HG02970 (cell line): ENCODE results near the gene ANO8.
"Not testable (repeated sequence)": the region's sequence is repeated elsewhere in the genome, so short reads cannot be mapped to it uniquely, and the experiment has no call there.

Source experiments
- ATAC-seq: cut with Tn5 transposase; IDR thresholded peaks from one replicate; pipeline ENCODE4 v1.9.1; 2021; ENCODE audit warnings: mild to moderate bottlenecking, moderate library complexity, moderate number of reproducible peaks; ENCODE audit not compliant: unreplicated experiment, low FRiP score

ANO8 gene

DNA sequence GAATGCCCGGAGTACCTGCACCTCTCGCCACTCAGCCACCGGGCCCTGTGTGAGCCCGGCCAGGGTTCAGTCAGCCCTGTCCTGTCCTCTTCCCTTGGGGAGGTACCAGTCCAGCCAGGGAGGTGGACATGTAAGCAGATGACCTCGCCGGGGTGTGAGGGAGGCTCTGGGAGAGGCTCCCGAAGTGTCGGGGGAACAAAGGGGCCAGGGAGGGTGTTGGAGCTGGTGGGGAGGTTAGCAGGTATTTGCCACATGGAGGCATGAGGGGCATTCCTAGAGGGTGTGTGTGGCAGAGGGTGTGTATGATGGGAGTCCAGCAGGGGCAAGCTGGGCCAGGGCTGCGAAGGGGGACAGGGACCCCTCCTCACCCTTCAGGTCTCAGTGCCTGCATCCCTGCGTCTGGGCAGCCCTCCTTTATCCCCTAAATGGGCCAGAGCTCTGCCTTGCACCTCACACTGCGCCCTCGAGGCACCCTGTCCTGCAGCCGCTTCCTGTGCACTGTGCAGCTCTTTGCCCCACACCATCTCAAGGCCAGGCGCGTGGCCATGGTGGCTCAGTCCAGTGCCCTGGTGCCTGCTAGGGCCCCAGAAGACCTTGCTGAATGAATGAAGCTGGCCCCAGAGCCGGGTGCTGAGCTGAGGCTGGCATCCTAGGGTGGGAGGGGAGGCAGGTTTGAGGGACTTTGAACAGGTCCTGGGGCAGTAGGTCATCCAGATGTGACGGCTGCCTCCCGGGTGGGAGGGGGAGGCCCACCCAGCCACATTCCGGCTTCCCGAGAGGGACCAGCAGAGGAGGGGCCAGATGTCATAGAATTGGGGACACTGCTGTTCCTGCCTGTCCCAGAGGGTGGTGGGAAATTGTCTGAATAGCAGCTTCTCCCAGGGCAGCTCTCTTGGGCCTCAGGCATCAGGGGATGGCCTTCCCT lies 22.2 kb downstream of the ANO8 start:
- no peak for ATAC-seq

DNA sequence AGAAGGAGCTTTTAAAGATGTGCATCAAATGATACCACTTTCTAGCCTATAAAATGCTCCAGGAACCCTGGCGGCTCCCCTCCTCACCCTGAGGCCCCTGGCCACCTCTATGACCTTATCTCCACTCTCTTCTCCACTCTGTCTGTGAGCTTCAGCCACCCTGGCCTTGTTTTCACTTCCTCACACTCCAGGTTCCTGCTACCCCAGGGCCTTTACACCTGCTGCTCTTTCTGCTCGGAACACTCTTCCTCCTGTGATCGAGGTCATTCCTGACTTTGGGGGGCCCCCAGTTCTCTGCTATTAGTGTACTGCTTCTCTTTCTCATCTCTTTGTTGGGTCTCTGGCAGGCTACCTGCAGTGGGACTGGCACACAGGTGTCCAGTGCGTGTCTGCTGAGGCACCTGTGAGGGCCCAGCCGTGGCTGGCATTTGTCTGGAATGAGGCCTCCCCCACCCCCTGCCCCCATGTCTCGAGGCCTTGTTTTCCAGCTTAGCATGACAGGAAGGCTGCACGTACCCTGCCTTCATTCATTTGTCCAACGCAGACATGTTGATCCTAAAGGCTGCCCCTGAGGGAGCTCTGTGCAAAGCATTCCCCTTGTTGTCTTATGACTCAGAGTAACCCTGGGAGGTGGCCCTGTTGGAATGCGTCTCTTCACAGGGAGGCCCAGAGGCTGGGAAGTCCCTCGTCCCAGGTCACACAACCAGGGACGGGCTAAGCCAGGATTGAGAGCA lies 23.0 kb downstream of the ANO8 start:
- no peak for ATAC-seq

- no peak for ATAC-seq
Measured at GRCh38 chr19:17309965-17310461, 24.6 kb downstream of the ANO8 start.

- ATAC-seq: peak; percentile 55
Measured at GRCh38 chr19:17309198-17309964, 25.3 kb downstream of the ANO8 start, which contains the start of gene DDA1. DDA1 (plus strand) TSS chr19:17309563; CDS start chr19:17309655, 92 bp downstream.

DNA sequence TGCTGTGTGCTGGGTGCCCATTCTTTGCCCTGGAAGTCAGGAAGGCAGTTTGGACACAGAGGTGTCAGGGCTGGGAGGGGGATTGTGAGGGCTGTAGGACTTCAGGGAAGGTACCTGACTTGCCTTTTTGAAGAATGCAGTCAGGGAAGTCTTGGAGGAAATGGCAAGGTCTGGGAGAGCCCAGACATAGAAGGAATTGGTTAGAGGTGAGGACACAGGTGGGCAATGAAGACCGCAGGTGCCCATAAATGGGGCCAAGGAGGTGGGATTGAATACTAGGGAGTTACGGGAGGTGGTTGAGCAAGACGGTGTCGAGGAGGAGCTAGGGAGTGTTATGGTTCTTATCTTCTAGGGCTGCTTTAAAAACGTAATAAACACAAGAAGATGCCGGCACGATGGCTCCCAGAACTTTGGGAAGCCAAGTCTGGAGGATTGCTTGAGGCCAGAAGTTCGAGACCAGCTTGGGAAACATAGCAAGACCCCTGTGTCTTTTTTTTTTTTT lies 26.7 kb downstream of the ANO8 start:
- ATAC-seq: no peak

- no peak for ATAC-seq
Measured at GRCh38 chr19:17306285-17306714, 28.4 kb downstream of the ANO8 start.

DNA sequence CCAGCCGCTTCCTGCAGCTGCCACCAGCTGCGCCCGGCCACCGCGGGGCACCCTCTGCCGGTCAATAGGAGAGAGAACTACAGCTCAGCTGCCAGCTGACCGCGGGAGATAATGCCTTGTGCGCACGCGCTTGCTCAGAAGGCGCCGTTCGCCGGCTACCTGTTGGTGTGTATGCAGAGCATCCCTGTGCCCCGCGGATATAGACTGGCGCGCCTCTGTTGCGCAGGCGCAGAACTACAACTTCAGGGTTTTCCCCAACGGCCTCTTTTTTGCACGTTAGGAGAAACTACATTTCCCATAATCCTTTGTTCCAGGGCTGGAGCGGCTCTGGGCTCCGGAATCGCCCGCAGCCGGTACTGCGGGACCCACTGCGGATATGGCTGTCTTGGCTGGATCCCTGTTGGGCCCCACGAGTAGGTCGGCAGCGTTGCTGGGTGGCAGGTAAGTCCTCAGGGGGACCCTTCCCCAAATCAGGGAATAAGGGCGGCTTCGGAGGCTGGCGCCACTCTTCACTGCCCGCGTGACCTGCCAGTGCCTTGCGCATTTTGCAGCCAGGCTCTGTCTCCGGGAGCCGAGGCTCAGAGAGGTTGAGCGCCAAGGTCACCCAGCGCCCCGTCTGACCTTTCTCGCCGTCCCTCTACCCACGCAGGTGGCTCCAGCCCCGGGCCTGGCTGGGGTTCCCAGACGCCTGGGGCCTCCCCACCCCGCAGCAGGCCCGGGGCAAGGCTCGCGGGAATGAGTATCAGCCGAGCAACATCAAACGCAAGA lies 29.0 kb downstream of the ANO8 start, which contains the start of gene MRPL34:
TSS of gene MRPL34 (plus strand) at position 356 of the 768 bp plus-strand sequence. CDS start at position 377, 21 bp downstream.
- ATAC-seq: peak; percentile 76

- ATAC-seq: no peak
Measured at GRCh38 chr19:17305216-17305516, 29.5 kb downstream of the ANO8 start.

DNA sequence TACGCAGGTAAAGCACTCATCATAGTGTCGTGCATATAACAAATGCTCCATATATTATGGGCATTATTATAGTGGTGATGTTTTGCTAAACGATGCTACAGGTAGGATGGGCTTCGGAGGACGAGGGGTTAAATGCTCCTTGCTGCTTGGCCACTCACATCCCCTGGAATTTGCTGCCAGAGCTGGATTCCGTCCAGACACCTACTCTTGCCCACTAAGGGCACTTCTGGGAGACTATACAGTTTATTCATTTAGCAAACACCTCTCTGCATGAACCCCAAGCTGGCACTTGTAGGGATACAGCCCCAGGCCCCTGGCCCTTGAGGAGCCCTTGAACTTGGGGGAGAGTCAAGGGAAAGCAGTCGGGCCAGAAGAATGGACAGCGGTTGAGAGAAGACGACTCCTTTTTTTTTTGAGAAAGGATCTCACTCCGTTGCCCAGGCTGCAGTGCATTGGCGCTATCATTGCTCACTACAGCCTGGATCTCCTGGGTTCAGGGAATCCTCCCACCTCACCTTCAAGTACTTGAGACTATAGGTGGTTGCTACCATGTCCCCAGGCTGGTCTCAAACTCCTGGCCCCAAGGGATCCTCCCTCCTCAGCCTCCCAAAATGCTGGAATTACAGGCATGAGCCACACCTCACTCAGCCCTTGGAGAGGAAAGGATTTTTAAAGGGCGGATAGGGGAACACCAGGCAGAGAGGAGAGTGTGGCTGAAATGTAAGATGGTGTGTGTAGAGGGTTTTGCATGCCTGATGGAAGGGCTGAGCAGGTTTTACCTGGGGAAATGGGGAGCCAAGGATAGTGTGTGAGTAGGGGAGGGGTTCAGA lies 30.1 kb downstream of the ANO8 start:
- no peak for ATAC-seq

- no peak for ATAC-seq
Measured at GRCh38 chr19:17303940-17304267, 30.8 kb downstream of the ANO8 start.

DNA sequence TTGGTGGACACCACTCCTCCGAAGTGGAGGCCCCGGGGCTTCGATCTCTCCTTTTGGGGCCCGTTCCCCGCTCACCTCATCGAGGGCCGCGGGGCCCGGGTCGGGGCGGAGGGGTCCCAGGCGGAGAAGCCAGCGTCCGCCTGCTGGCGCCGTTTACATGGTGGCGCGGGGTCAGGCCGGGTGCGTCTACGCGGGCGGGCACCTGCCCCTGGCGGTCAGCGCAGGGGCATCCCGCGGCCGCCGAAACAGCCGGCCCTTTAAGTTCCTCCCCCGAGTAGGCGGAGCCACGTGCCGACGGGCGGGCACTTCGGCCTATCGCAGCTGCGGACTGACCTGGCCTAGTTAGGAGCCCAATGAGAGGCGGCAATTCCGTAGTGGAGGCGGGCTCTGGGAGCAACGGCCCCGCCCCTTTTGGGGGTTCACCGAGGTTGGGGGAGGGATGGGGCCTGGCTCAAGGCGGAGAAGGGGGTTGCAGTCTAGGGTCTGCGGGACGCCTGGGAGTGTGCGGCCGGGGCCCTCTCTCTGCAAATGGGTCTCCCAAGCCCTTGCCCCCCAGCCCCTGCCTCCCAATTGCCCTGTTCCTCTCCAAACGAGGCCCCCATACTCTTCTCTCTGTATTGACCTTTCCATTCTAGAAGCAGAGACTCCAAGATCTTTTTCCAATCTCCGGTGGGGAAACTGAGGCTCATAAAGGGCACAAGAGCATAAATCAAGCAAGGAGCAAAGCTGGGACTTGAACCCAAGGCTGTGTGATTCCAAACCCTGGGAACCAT lies 31.3 kb downstream of the ANO8 start, which contains the start of gene ABHD8:
TSS of gene ABHD8 (minus strand) at position 259 of the 773 bp plus-strand sequence. CDS start 1,809 bp downstream, outside the sequence.
- peak; percentile 44 for ATAC-seq

- ATAC-seq: no peak
Measured at GRCh38 chr19:17302391-17303166, 32.1 kb downstream of the ANO8 start.

DNA sequence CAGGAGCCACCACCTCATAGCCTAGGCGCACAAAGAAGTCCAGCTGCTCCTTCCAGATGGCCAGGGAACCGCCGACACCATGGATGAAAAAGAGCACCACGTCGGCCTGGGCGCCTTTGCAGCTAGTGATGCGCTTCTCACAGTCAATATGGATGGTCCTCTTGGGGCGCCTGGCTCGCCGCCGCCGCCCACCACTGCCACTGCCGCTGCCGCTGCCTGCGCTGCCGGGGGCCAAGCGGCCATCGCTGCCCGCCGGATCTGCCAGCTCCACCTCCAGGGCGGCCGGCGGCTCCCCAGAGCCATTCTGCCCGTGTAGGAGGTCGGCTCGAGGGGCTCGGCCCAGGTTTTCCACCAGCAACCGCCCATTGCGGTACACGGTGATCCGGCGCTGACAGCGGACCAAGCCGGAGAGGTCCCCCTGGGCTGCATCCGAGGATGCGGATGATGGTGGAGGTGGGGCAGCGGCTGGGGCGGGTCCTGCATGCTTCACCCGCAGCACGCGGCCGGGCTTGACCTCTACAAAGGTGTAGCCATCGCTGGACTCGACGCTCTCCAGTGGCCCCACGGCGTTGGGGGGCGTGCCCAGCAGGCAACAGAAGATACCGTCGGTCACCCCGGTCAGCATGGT lies 33.5 kb downstream of the ANO8 start:
- no peak for ATAC-seq

- no peak for ATAC-seq
Measured at GRCh38 chr19:17296976-17297375, 37.7 kb downstream of the ANO8 start.

DNA sequence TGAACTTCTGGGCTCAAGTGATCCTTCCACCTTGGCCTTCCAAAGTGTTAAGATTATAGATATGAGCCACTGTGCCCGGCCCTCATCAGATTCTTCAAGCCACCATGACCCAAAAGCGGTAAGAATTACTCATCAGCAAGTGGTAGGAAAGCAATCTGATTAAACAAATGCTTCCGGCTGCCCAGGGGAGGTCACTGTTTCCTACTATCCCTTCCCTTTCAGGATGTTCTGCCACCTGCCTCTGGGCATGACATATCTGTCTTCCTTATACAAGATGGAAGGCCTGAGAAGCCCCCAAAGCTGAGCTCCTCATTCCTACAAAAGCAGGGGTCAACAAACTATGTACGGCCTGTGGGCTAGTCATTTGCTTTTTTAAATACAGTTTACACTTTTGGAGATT lies 38.4 kb downstream of the ANO8 start:
- ATAC-seq: no peak

DNA sequence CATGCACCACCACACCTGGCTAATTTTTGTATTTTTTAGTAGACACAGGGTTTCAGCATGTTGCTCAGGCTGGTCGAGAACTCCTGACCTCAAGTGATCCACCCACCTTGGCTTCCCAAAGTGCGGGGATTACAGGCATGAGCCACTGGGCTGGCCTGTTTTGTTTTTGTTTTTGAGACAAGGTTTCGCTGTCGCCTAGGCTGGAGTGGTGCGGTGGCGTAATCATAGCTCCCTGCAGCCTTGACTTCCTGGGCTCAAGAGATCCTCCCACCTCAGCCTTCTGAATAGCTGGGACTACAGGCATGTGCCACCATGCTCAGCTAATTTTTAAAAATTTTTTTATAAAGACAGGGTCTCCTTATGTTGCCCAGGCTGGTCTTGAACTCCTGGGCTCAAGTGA lies 39.1 kb downstream of the ANO8 start:
- not testable (repeated sequence) for ATAC-seq
